CD14-positive monocyte (primary cell): ENCODE data around the gene SLC17A2. TPM values are rescaled to one million over a fixed set of nuclear protein-coding genes. Genes with fewer than 3 reads are reported as not detected.

Source experiments
- DNase-seq, 3 donors: peaks; one replicate each; pipeline ENCODE4 v3.0.0-alpha.2; 2011 to 2022
- H2AFZ ChIP-seq: 2 replicates; pipeline ENCODE4 v1.6.0; 2012; ENCODE audit warnings: mild to moderate bottlenecking, low read depth, low read length, inconsistent platforms; ENCODE audit not compliant: insufficient read depth, poor library complexity, severe bottlenecking
- H3K27ac ChIP-seq, 2 donors: 1 replicate in 1 of 2; 2 replicates in 1 of 2; pipeline ENCODE4 v1.5.1; 2012 to 2013; ENCODE audit warnings: low read length in 2 of 2, control low read depth in 1 of 2, inconsistent platforms in 1 of 2, low read depth in 1 of 2, mild to moderate bottlenecking in 1 of 2
- H3K27me3 ChIP-seq, 2 donors: one replicate each; pipeline versions ENCODE4 v1.6.0 to v1.6.1; 2011 to 2013; ENCODE audit warnings: low read length in 2 of 2; ENCODE audit not compliant: control insufficient read depth in 2 of 2, insufficient read depth in 2 of 2
- H3K36me3 ChIP-seq, 2 donors: replicated peaks in 1 of 2; 1 replicate in 1 of 2; 2 replicates in 1 of 2; pipeline versions ENCODE4 v1.5.1 to v1.6.1; 2012 to 2013; ENCODE audit warnings: low read length in 2 of 2, control low read depth in 1 of 2, inconsistent platforms in 1 of 2, mild to moderate bottlenecking in 1 of 2; ENCODE audit not compliant: insufficient read depth in 2 of 2, control insufficient read depth in 1 of 2
- H3K4me1 ChIP-seq, 2 donors: 1 replicate in 1 of 2; 2 replicates in 1 of 2; pipeline versions ENCODE4 v1.5.1 to v1.6.1; 2012 to 2013; ENCODE audit warnings: low read length in 2 of 2, control low read depth in 1 of 2, inconsistent platforms in 1 of 2, mild to moderate bottlenecking in 1 of 2, moderate library complexity in 1 of 2; ENCODE audit not compliant: insufficient read depth in 2 of 2, control insufficient read depth in 1 of 2
- H3K4me2 ChIP-seq: replicated peaks from 2 replicates; pipeline ENCODE3; 2012; ENCODE audit warnings: low read length, moderate library complexity, mild to moderate bottlenecking; ENCODE audit not compliant: poor library complexity, severe bottlenecking; ENCODE audit errors: extremely low read depth
- H3K4me3 ChIP-seq, 3 experiments: fragments of 200-600 bp in 1 of 3; sonication (generic) in 1 of 3; replicated peaks in 1 of 3; 1 replicate in 2 of 3; 2 replicates in 1 of 3; pipeline ENCODE4 v1.5.1; 2011 to 2013; ENCODE audit warnings: low read length in 3 of 3, mild to moderate bottlenecking in 3 of 3, control low read depth in 2 of 3, low read depth in 2 of 3, inconsistent platforms in 1 of 3, moderate library complexity in 1 of 3
- H3K79me2 ChIP-seq: 2 replicates; pipeline ENCODE4 v1.6.0; 2012; ENCODE audit warnings: mild to moderate bottlenecking, control low read depth, inconsistent platforms, low read length, moderate library complexity; ENCODE audit not compliant: insufficient read depth
- H3K9ac ChIP-seq: 2 replicates; pipeline ENCODE4 v1.6.0; 2017; ENCODE audit warnings: low read length, mild to moderate bottlenecking; ENCODE audit not compliant: insufficient read depth, poor library complexity, severe bottlenecking
- H3K9me3 ChIP-seq, 2 donors: replicated peaks in 1 of 2; 1 replicate in 1 of 2; 2 replicates in 1 of 2; pipeline versions ENCODE4 v1.5.1 to v1.6.1; 2012 to 2013; ENCODE audit warnings: low read length in 2 of 2, control low read depth in 1 of 2; ENCODE audit not compliant: control insufficient read depth in 1 of 2, insufficient read depth in 1 of 2
- H4K20me1 ChIP-seq: 2 replicates; pipeline ENCODE4 v1.6.0; 2012; ENCODE audit warnings: mild to moderate bottlenecking, low read length, control low read depth, moderate library complexity; ENCODE audit not compliant: insufficient read depth
- H3K27ac Mint-ChIP-seq, 7 donors: one replicate each; pipeline ENCODE4 v1.8.0; 2020; ENCODE audit warnings: mild to moderate bottlenecking in 7 of 7, mixed read lengths in 7 of 7, moderate library complexity in 6 of 7, inconsistent platforms in 2 of 7
- H3K27me3 Mint-ChIP-seq, 3 donors: one replicate each; pipeline ENCODE4 v1.8.0; 2021 to 2022; ENCODE audit warnings: low read depth in 3 of 3, mild to moderate bottlenecking in 3 of 3, mixed read lengths in 3 of 3, moderate library complexity in 3 of 3, inconsistent platforms in 1 of 3
- H3K36me3 Mint-ChIP-seq, 2 donors: one replicate each; pipeline ENCODE4 v1.8.0; 2020; ENCODE audit warnings: mixed read lengths in 2 of 2, inconsistent platforms in 1 of 2, mild to moderate bottlenecking in 1 of 2
- H3K4me1 Mint-ChIP-seq: one replicate; pipeline ENCODE4 v1.8.0; 2020; ENCODE audit warnings: mild to moderate bottlenecking, mixed read lengths
- H3K4me3 Mint-ChIP-seq, 2 donors: one replicate each; pipeline ENCODE4 v1.8.0; 2020; ENCODE audit warnings: mild to moderate bottlenecking in 2 of 2, mixed read lengths in 2 of 2, moderate library complexity in 1 of 2
- H3K9me3 Mint-ChIP-seq, 7 donors: one replicate each; pipeline ENCODE4 v1.8.0; 2020 to 2022; ENCODE audit warnings: mixed read lengths in 7 of 7, mild to moderate bottlenecking in 6 of 7, moderate library complexity in 6 of 7, inconsistent platforms in 2 of 7
- WGBS: methylation state at CpG from one replicate; pipeline ENCODE4 v1.1.5; 2013; ENCODE audit warnings: missing lambda C conversion rate; ENCODE audit not compliant: insufficient coverage; 5-methylcytosine and 5-hydroxymethylcytosine counted together
- intact Hi-C, 2 donors: fragments of 100-400 bp; cut with micrococcal nuclease; formaldehyde crosslinking; loops; one replicate each; pipeline versions ENCODE4 v1.15.0 to v1.15.1; 2023
- polyA plus RNA-seq, 3 donors: library from polyadenylated mRNA; depleted of rRNA in 1 of 3; unstranded in 2 of 3; stranded (reverse) in 1 of 3; fragments of 300-500 nt in 2 of 3; fragments of >200 nt in 1 of 3; fragmentation: Illumina TruSeq in 2 of 3; gene quantifications; 1 replicate in 2 of 3; 2 replicates in 1 of 3; pipeline ENCODE4 v1.2.3, GENCODE V29; 2012 to 2021
- TF ChIP-seq, protein P1 (sequence below): fragments of 200-600 bp; IDR thresholded peaks from one replicate; pipeline ENCODE4 v1.8.0; 2022; ENCODE audit warnings: antibody characterized with exemption, mild to moderate bottlenecking

The SLC17A2 gene
- polyA plus RNA-seq, 3 donors, result not detected

DNA sequence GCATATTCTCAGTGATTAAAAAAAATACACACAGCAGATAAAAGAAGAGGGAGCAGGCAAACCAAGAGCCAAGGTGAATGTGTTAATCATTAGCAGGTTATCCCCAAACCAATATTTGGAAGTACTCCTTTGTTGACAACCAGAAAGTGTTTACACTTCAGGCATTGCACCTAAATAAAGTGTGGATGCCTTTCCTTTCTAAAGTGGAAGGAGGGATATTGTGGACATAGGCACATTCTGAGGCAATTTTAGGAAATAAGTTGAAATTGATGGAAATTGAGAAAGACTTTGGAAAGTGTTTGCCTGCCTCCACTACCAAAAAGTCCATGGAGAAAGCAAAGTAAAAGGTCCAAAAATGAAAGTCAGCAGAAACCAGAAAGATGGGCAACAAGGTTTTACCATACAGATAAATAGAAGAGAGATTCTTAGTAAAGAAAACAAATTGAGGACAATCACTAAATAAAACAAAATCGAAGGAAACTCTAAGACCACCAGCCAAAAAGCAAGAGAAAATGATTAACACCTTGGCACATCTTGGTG is 22.9 kb downstream of the SLC17A2 start:
- no CpG with 5 or more reads among the region's 1 CpG for WGBS
- H3K4me3 ChIP-seq, result no peak overlapping the region
- no peaks in the 10 kb centered on the region for H3K27me3 ChIP-seq
- peaks cover 0 to 2% (median 1%) of the 10 kb centered on the region in 3 donors for H3K27me3 Mint-ChIP-seq
- no peaks in the 10 kb centered on the region for H4K20me1 ChIP-seq
- H3K36me3 ChIP-seq, result no peaks in the 10 kb centered on the region
- no peaks in the 10 kb centered on the region for H3K36me3 Mint-ChIP-seq
- H3K4me3 Mint-ChIP-seq, result no peak overlapping the region
- intact Hi-C loops, result no loop called here
- no peak for DNase-seq
- no peak overlapping the region for H3K4me2 ChIP-seq
- no peaks in the 10 kb centered on the region for H3K4me1 ChIP-seq
- H3K9ac ChIP-seq, result no peak overlapping the region
- no peak overlapping the region for H3K27ac ChIP-seq
- H2AFZ ChIP-seq, result no peak overlapping the region
- H3K9me3 Mint-ChIP-seq, result no peaks in the 10 kb centered on the region
- TF ChIP-seq, protein P1, sequence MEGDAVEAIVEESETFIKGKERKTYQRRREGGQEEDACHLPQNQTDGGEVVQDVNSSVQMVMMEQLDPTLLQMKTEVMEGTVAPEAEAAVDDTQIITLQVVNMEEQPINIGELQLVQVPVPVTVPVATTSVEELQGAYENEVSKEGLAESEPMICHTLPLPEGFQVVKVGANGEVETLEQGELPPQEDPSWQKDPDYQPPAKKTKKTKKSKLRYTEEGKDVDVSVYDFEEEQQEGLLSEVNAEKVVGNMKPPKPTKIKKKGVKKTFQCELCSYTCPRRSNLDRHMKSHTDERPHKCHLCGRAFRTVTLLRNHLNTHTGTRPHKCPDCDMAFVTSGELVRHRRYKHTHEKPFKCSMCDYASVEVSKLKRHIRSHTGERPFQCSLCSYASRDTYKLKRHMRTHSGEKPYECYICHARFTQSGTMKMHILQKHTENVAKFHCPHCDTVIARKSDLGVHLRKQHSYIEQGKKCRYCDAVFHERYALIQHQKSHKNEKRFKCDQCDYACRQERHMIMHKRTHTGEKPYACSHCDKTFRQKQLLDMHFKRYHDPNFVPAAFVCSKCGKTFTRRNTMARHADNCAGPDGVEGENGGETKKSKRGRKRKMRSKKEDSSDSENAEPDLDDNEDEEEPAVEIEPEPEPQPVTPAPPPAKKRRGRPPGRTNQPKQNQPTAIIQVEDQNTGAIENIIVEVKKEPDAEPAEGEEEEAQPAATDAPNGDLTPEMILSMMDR, result no peak
- H3K79me2 ChIP-seq, result no peaks in the 10 kb centered on the region
- H3K9me3 ChIP-seq, result no peaks in the 10 kb centered on the region
- peaks cover 3% of the 10 kb centered on the region for H3K4me1 Mint-ChIP-seq
- no peak overlapping the region for H3K27ac Mint-ChIP-seq

DNA sequence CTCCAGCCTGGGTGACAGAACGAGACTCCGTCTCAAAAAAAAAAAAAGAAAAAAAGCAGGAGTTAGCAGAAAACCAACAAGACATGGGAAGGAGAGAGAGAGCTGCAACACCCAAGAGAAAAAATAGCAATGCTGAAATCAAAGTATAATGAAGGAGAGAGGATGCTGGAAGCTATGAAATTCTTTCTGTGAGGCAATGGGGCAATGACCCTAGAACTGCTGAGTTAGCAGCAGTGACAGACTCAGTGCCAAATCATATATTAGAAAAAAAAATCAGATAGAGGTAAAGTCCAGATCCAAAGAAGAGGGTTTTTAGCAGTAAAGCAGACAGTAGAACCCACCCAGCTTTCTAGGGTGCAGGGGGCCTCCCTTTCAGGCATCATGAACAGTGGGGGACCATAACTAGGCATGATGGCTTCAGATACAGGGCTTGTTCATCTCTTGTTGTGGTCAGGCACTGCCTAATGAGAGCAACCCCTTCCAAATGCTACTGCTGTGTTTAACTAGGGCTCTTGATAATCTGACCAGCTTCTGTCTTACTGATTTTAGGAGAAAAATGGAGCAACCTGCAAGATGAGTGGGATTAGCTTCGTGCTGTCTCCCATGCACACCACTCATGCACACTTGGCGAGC is 26.9 kb downstream of the SLC17A2 start:
- Histone ChIP-seq H3K4me2 (no peak overlapping the region), H3K36me3 (no peaks in the 10 kb centered on the region), H3K9ac (no peak overlapping the region), H3K4me1 (no peaks in the 10 kb centered on the region), H2AFZ (no peak overlapping the region), H3K79me2 (no peaks in the 10 kb centered on the region), H3K9me3 (no peaks in the 10 kb centered on the region), H3K4me3 (no peak overlapping the region), H3K27me3 (no peaks in the 10 kb centered on the region), H3K27ac (no peak overlapping the region), H4K20me1 (no peaks in the 10 kb centered on the region)
- Mint-ChIP-seq H3K27me3 (peaks cover 0 to 1% (median 0%) of the 10 kb centered on the region in 3 donors), H3K36me3 (no peaks in the 10 kb centered on the region), H3K27ac (no peak overlapping the region), H3K4me3 (no peak overlapping the region), H3K9me3 (no peaks in the 10 kb centered on the region), H3K4me1 (peaks cover 3% of the 10 kb centered on the region)
- 93% methylated on average over 2 of the region's 4 CpGs for WGBS
- intact Hi-C loops, result no loop called here
- TF ChIP-seq, protein P1, result no peak
- DNase-seq, result no peak
